ENCODE measurements around the gene COP1. TPM values are rescaled to one million over a fixed set of nuclear protein-coding genes. Genes with fewer than 3 reads are reported as not detected.

COP1 gene
- polyA plus RNA-seq, 1 donor (not counting 4 experiments of a cell fraction or from before 2014, with no cell fraction given) = 38.9 TPM

- Histone ChIP-seq H3K4me3 (ENCODE audit: control insufficient read depth in 2 of 3, extremely low read depth in 1 of 3, insufficient read depth in 2 of 3, low read depth in 1 of 3, low read length in 3 of 3) (no peak overlapping the region), H3K4me2 (ENCODE audit: control insufficient read depth, extremely low read depth, insufficient read depth, low read depth, low read length) (no peak overlapping the region), H3K27ac (ENCODE audit: control insufficient read depth, insufficient read depth, low read length) (no peak overlapping the region), H3K9me3 (ENCODE audit: control insufficient read depth, low read depth, low read length) (no peaks in the 10 kb centered on the region), H3K79me2 (ENCODE audit: control insufficient read depth, insufficient read depth, low read length) (no peaks in the 10 kb centered on the region), H3K27me3 (ENCODE audit: control insufficient read depth, extremely low read depth, insufficient read depth, low read length) (no peaks in the 10 kb centered on the region), H3K4me1 (ENCODE audit: control insufficient read depth, extremely low read depth, insufficient read depth, low read length) (no peaks in the 10 kb centered on the region), H3K9me1 (ENCODE audit: control insufficient read depth, extremely low read depth, insufficient read depth, low read length) (no peaks in the 10 kb centered on the region), H2AFZ (ENCODE audit: control insufficient read depth, low read length) (no peak overlapping the region), H3K9ac (ENCODE audit: control insufficient read depth, extremely low read depth, insufficient read depth, low read length) (no peak overlapping the region), H4K20me1 (ENCODE audit: control insufficient read depth, extremely low read depth, insufficient read depth, low read length) (no peaks in the 10 kb centered on the region), H3K36me3 (ENCODE audit: control insufficient read depth in 2 of 2, extremely low read depth in 1 of 2, insufficient read depth in 2 of 2, low read length in 2 of 2) (peaks cover 2 to 5% of the 10 kb centered on the region in 2 experiments)
- TF ChIP-seq, protein P1, sequence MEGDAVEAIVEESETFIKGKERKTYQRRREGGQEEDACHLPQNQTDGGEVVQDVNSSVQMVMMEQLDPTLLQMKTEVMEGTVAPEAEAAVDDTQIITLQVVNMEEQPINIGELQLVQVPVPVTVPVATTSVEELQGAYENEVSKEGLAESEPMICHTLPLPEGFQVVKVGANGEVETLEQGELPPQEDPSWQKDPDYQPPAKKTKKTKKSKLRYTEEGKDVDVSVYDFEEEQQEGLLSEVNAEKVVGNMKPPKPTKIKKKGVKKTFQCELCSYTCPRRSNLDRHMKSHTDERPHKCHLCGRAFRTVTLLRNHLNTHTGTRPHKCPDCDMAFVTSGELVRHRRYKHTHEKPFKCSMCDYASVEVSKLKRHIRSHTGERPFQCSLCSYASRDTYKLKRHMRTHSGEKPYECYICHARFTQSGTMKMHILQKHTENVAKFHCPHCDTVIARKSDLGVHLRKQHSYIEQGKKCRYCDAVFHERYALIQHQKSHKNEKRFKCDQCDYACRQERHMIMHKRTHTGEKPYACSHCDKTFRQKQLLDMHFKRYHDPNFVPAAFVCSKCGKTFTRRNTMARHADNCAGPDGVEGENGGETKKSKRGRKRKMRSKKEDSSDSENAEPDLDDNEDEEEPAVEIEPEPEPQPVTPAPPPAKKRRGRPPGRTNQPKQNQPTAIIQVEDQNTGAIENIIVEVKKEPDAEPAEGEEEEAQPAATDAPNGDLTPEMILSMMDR (optimal IDR thresholded peaks at IDR 0.05 in 1 of 3, IDR thresholded peaks at IDR 0.05 in 1 of 3, conservative IDR thresholded peaks at IDR 0.05 in 1 of 3; ENCODE audit: extremely low read depth in 1 of 3, insufficient read depth in 2 of 3, low read length in 3 of 3) = no peak
- no peak for TF ChIP-seq EZH2 (IDR thresholded peaks at IDR 0.05; ENCODE audit: low read length)
- dilution Hi-C loops (cut with MboI; ENCODE audit: extremely low pct_ligation_motif_present, low sequenced_read_pairs) = no loop called here
- no peak for DNase-seq (ENCODE audit: low read depth, low spot score)
- FAIRE-seq = no peak
These were observed 108.5 kb downstream of the COP1 start for GRCh38 chr1:176098560-176098959.

- dilution Hi-C loops (cut with MboI; ENCODE audit: extremely low pct_ligation_motif_present, low sequenced_read_pairs) = no loop called here
These were observed 111.1 kb downstream of the COP1 start for GRCh38 chr1:176096015-176096414.

More at GRCh38 chr1:176096015-176096414, 111.1 kb downstream of the COP1 start:
- Histone ChIP-seq H3K27me3 (ENCODE audit: control insufficient read depth, extremely low read depth, insufficient read depth, low read length) (no peaks in the 10 kb centered on the region), H3K4me2 (ENCODE audit: control insufficient read depth, extremely low read depth, insufficient read depth, low read depth, low read length) (no peak overlapping the region), H3K9me3 (ENCODE audit: control insufficient read depth, low read depth, low read length) (no peaks in the 10 kb centered on the region), H3K4me1 (ENCODE audit: control insufficient read depth, extremely low read depth, insufficient read depth, low read length) (no peaks in the 10 kb centered on the region), H3K79me2 (ENCODE audit: control insufficient read depth, insufficient read depth, low read length) (no peaks in the 10 kb centered on the region), H3K27ac (ENCODE audit: control insufficient read depth, insufficient read depth, low read length) (no peak overlapping the region), H3K9me1 (ENCODE audit: control insufficient read depth, extremely low read depth, insufficient read depth, low read length) (no peaks in the 10 kb centered on the region), H3K36me3 (ENCODE audit: control insufficient read depth in 2 of 2, extremely low read depth in 1 of 2, insufficient read depth in 2 of 2, low read length in 2 of 2) (peaks cover 2 to 3% of the 10 kb centered on the region in 2 experiments), H4K20me1 (ENCODE audit: control insufficient read depth, extremely low read depth, insufficient read depth, low read length) (no peaks in the 10 kb centered on the region), H3K4me3 (ENCODE audit: control insufficient read depth in 2 of 3, extremely low read depth in 1 of 3, insufficient read depth in 2 of 3, low read depth in 1 of 3, low read length in 3 of 3) (no peak overlapping the region), H2AFZ (ENCODE audit: control insufficient read depth, low read length) (no peak overlapping the region), H3K9ac (ENCODE audit: control insufficient read depth, extremely low read depth, insufficient read depth, low read length) (no peak overlapping the region)
- no peak for FAIRE-seq
- TF ChIP-seq, protein P1 (optimal IDR thresholded peaks at IDR 0.05 in 1 of 3, IDR thresholded peaks at IDR 0.05 in 1 of 3, conservative IDR thresholded peaks at IDR 0.05 in 1 of 3; ENCODE audit: extremely low read depth in 1 of 3, insufficient read depth in 2 of 3, low read length in 3 of 3) = no peak
- TF ChIP-seq EZH2 (IDR thresholded peaks at IDR 0.05; ENCODE audit: low read length) = no peak
- DNase-seq (ENCODE audit: low read depth, low spot score) = no peak
